Occipital lobe (tissue), 2 donors: ENCODE results near the gene JMJD1C. TPM values are rescaled to one million over a fixed set of nuclear protein-coding genes. Genes with fewer than 3 reads are reported as not detected.
"Not testable (repeated sequence)": the region's sequence is repeated elsewhere in the genome, so short reads cannot be mapped to it uniquely, and the experiment has no call there.

Experiments used
- DNase-seq: peaks from one replicate; lab custom pipeline; 2025; lab: John Stamatoyannopoulos, UW
- total RNA-seq: library from RNA; depleted of rRNA; stranded (reverse); fragments of >200 nt; gene quantifications from one replicate; pipeline ENCODE4 v1.2.3, GENCODE V29; 2014

The JMJD1C gene
- total RNA-seq, 1 donor from 2014 or later = 355 TPM

DNA sequence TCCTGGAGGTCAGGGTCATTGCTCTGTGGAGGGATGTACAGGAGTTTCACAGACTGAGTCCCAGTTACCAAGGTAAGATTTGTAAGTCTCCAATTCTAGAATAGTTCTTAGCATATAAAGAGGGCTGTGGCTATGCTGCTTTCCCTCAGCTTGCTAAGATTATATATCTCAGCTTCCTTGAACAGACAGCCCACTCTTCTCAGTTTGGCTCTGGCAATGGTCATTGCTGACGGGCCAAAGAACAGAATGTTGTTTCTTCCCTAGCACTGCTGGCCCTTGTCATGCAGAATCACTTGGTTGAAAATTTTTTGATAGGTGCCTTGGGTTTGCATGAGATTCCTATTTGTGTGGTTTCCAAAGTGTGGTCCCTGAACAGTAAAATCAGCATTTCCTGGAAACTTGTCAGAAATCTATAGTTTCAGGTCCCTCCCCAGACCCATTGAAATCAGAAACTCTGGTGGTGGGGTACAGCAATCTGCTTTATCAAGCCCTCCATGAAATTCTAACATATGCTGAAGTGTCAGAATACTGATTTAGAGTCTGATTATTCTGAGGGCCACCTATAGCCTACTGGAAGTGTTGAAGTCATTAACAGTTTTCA, 294.4 kb downstream of the JMJD1C start:
- DNase-seq = no peak

DNA sequence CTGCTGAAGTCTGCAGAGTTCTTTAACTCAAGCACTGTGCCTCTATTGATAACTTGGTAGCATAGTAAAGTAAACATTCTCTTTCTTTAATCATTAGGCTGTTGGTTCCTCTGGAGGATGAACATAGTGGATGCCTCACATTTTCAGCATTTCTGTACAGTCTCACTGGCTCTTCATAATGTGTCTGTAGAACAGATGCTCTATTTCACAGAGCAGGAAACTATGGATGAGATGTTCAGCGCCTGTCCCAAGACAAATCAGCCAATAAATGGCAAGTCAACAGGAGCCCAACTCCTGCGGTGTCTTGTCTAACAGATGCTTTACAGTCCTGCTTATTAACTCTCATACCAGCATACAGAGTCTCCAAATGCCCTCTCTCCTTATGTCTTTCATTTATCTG, 296.2 kb downstream of the JMJD1C start:
- no peak for DNase-seq

DNA sequence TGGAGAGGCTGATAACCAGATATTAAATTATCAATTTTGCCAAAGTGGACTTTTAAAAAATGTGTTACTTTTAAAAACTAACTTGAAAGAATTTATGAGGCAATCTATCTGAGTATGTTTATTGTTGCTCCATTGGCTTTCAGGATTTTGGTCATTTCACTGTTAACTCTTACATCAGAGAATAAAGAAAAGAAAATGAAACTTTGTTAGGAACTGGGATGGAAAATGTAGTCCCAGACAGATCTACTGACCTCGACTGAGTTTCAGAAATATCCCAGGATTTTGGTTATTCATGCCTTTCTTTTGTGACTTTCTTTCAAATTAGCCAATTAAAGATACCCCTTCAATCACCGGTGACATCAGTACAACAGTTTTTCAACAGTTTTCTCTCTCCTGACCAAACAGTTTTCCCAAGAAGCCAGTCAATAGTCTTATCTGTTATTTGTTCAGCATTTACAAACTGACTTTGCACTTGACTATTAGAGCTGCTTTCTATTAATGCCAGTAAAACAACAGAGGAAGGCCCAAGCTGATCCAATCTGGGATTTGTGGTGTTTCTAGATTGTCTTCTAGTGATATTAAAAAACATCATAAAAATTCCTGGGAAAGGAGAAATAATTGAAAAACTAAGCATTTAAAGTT, 296.8 kb downstream of the JMJD1C start:
- no peak for DNase-seq

DNA sequence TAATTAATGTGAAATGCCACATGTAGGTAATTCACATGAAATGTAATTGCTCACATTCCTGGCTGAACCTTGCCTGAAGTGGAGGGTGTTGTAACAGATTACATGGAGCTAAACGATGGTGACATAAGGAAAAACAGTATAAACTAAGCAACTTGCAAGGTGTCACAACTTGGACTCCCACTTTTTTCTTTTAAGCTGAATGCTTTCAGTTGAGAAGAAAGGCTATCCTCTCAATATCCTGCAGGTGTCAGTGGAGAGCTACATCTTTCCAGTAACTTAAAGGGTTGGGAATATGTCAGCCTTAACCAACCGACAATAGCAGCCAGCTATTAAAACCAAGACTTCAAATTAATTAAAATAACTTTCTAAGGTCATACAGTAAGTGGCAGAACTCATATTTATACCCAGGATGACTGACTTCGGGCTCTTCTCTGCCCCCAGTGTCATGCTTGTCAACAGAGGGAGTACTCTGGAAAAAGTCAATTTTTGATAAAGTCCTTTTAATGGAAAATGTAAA, 299.0 kb downstream of the JMJD1C start:
- DNase-seq = no peak

DNA sequence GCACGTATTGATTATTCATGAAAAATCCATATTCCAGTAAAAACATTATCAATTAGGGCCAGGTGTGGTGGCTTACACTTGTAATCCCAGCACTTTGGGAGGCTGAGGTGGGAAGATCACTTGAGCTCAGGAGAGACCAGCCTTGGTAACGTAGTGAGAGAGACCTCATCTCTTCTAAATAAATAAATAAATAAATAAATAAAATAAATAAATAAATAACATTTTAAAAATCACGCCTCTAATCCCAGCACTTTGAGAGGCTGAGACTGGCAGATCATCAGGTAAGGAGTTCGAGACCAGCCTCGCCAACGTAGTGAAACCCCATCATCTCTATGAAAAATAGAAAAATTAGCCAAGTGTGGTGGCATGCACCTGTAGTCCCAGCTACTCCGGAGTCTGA, 300.5 kb downstream of the JMJD1C start:
- DNase-seq = no peak

DNA sequence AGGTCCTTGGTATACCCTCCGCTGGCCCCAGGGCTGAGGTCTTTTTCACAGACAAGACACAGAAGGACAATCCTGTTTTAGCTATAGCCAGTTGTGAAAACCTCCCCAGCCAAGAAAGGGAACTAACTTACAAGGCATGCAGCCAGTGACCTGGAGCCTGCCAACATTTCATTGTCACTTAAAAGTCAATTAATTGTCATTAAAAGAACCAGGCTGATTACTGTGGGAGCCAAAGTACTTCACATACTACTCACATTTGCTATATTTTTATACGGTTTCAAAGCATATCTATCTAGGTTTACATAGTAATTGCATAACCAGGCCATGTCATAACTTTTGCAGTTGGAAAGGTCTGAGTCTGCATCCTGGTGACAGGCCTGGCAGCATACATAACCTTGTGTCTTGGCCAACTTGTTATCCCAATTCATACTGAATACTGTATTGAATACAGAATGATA, 301.6 kb downstream of the JMJD1C start:
- no peak for DNase-seq

DNA sequence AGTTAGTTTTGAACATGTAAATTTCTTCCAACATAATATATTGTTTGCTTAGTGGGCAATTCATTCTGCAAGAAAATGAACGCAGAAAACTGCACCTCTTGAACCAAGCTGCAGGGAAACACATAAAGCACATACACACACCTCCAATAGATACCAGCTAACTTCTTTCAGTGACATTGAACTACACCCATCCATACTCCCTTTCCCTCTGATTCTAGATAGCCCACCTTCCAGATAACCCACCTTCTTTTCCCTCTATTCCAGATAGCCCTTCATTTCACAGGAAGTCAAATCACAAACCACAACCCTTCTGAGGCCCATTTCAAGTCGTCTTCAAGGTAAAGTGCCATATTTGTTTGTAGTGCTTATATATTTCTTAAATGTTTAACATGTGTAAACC, 304.2 kb downstream of the JMJD1C start:
- DNase-seq = no peak

DNA sequence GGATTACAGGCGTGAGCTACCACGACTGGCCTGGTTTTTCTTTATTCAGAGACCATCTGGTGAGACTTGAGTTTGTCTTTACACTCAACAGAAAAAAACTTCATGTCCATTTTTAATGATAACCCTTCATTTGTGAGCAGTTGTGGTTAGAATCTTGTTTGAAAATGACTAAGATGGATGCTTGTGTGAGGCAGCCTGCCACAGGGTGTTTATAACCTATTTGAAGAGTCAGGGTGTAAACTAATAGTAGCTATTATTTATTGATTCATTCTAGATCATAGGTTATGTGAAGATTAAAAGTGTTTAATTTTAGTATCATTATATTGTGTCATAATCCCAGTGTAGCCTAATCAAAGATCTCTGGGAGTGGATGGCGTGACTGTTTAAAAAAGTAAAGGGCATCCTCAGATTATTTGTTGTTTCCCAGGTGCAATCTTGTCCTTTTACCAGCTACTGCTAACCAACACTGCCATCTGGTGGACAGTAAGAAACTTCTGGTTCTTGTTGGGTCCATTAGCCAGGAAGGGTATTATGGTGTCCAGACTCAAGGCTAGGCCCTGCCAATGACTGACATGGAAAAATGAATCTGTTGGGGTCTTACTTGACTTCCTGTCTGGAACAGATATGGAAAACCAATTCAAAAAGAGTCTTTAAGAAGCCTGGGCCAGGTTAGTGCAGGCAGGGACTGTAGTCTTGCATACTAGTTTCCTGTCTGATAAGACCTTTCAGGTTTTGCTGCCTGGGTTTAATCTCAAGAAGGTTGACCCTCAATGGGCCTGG, 307.7 kb downstream of the JMJD1C start:
- no peak for DNase-seq

DNA sequence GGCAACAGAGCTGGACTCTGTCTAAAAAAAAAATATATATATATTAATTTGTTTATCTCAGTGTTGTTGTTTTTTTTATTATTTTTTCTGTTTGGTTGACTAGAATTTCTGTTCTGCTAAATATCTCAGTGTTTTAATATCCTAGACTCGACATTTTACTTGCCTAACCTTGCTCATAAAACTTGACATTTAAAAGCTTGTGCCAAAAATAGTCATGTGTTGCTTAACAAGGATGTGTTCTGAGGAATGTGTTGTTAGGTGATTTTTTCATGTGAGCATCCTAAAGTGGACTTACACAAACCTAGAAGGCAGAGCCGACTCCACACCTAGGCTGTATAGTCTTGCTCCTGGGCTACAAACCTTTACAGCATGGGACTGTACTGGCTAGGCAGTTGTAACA, 309.5 kb downstream of the JMJD1C start:
- DNase-seq = no peak

DNA sequence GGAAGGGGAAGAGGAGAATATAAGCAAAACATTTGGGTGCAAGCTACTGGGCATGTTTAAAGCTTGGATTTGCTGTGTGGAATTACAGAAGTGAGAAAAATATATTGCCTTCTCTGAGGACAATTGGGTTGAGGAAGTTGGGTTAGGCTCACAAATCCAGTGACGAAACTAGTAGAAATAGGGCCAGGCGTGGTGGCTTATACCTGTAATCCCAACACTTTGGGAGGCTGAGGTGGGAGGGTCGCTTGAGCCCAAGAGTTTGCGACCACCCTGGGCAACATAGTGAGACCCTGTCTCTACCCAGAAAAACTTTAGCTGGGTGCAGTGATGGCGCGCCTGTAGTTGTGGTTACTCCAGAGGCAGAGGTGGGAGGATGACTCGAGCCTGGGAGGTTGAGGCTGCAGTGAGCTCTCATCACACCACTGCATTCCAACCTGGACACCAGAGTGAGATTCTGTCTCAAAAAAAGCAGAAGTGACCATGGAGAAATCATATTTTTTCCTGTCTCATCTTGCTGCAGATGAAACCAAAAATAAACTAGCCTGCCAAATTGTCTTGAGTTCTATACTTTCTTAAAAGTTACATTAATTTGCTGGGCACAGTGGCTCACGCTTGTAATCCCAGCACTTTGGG, 310.3 kb downstream of the JMJD1C start:
- no peak for DNase-seq

DNA sequence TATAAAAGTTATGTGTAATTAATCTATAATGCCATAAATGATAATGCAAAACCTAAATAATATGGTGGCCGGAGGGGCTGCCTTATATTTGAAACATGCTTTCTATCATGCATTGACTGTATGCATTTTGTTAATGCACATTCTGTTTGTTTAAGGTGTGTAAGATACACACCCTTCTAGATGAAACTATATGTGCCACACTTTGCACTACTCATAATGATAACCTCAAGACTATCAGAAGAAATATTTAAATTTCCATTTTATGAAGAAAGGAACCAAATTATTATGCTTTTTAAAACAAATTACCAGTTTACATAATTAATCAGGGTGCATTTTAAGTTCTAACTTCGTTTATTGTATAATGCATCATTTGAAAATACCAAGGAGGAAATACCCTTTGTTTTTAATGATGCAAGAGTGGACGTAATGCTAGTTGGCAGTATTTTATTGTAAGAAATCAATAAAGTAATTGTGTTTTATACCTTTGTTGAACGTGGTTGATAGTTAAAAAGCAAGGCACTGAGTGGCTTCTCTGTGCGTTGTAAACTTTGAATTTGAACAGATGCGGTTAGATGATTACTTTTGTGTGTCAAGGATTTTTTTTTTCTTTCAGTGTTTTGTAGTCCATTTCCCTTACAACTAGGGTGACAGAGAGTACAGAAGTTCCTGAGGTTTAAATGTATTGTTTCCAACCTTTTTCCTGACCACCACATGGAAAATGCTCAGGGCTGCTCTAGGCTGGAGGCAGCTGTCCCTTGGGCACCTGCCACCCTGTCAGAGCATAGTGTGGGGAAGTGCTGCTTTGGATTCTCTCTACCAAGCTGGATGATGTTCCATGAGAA, 311.0 kb downstream of the JMJD1C start:
- no peak for DNase-seq

DNA sequence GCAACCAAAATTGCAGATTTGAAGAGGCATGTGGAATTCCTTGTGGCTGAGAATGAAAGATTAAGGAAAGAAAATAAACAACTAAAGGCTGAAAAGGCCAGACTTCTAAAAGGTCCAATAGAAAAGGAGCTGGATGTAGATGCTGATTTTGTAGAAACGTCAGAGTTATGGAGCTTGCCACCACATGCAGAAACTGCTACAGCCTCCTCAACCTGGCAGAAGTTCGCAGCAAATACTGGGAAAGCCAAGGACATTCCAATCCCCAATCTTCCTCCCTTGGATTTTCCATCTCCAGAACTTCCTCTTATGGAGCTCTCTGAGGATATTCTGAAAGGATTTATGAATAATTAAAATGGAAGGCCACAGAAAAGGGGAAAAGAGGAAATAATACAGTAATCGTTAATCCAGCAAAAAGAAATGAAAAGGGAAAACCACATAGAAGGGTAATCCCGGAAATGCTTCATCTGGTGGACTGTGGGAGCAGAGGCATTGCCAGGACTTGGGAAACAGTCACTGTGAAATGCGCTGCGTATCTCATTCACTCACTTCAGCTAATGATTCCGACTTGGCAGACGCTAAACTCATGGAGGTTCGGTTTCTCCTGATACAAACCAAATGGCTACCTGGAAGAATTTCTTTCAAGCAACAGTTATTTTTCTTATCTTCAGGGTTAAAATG, 311.8 kb downstream of the JMJD1C start:
- not testable (repeated sequence) for DNase-seq

DNA sequence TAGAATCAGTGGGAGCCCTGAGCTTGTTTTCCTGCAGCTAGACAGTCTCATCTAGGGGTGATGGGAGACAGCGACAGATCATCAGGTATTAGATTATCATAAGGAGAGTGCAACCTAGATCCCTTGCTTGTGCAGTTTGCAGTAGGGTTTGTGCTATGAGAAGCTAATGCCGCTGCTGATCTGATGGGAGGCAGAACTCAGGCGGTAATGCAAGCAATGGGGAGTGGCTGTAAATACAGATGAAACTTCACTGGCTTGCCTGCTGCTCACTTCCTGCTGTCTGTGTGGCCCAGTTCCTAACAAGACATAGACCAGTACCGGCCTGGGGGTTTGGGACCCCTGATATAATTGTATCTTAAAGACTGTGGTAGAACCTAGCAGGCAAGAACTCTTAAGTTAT, 315.0 kb downstream of the JMJD1C start:
- DNase-seq = no peak

DNA sequence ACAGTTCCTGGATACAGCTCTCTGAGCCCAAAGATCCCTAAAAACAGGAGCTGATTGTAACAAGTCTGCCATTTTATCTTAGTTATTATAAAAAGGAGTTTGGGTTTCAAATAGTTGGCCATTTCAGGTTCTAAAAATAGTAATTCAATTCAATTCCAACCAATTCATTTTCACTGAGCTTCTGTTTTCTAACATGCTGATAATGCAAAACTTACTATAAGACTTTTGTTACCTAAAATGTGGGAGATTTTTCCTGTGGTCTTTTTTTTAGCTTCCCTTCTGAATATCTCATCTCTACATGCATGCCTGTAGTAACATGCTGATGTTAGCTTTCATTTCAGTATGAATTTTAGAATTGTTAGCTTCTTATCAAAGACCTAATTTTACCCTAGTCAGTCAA, 319.3 kb downstream of the JMJD1C start:
- DNase-seq = no peak

DNA sequence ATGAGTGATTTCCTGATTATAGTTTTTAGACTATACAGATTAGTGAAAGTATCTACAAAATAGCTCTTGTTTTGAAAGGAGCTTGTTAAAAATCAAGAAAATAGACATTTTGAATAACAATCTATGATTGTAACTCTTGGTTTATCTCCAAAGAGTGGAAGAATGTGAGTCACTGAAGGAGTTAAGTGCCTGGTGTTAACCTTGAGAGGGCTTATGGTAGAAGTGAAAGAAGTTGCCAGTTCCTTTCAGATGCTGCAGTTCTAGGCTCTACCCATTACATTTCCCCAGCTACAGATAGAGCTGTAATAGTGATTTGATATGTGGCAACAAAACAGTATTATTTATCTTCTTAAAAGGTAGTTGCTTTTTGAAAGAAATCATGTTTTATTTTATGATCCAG, 320.0 kb downstream of the JMJD1C start:
- DNase-seq = no peak

DNA sequence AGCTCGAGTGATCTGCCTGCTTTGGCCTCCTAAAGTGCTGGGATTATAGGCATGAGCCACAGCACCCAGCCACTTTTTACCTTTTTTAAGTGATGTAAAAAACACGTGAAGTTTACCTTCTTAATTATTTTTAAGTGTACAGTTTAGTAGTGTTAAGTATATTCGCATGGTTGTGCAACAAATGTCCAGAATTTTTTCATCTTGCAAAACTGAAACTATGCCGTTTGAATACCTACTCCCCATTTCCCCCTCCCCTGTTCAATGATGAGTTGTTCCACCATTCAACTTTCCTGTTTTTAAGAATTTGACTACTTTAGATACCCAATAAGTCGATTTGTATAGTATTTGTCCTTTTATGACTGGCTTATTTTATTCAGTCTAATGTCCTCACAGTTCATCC, 321.8 kb downstream of the JMJD1C start:
- DNase-seq = no peak

DNA sequence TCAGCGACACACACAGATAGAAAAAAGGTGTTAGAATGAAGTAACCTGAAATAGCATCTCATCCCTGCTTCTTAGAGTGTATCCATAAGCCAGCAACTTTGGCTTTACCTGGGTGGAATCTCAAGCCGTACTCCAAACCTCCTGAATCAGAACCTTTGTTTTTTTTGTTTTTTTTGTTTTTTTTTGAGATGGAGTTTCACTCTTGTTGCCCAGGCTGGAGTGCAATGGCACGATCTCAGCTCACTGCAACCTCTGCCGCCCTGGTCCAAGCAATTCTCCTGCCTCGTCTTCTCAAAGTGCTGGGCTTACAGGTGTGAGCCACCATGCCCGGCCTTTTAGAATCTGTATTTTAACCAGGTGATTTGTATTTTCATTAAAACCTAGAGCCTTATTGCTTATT, 323.6 kb downstream of the JMJD1C start:
- DNase-seq = no peak

DNA sequence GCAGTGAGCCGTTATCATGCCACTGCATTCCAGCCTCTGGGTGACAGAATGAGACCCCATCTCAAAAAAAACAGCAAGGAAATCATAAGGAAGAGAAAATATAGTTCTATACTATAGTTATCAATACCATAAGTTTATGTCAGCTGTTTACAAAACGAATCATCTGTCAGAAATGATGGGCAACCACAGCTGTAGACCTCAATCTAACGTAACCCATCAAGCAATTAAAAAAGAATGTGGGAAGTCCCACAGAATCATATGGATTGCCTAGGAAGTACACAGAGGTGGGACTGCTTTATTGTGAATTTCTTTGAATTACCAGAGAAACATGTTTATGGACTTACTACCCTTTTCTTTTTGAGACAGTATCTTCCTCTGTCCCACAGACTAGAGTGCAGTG, 325.7 kb downstream of the JMJD1C start:
- no peak for DNase-seq

DNA sequence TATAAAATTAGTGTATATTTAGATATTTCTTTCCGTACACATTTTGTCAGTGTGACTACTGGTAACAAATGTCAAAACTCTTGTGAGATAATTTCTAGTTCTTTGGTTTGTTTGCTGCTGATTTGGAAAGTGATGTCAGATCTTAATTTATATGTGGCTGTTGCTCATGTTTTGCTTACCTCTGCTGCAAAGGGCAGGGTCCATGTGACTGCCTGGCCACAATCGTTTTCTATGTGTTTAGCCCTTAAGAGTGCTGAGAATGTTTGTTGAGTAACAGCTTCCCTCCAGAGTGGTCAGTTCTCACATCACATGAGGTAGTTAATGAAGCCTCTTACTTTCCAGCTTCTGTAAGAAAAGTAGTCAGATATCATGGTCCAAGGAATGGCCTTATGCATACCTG, 328.5 kb downstream of the JMJD1C start:
- DNase-seq = no peak

DNA sequence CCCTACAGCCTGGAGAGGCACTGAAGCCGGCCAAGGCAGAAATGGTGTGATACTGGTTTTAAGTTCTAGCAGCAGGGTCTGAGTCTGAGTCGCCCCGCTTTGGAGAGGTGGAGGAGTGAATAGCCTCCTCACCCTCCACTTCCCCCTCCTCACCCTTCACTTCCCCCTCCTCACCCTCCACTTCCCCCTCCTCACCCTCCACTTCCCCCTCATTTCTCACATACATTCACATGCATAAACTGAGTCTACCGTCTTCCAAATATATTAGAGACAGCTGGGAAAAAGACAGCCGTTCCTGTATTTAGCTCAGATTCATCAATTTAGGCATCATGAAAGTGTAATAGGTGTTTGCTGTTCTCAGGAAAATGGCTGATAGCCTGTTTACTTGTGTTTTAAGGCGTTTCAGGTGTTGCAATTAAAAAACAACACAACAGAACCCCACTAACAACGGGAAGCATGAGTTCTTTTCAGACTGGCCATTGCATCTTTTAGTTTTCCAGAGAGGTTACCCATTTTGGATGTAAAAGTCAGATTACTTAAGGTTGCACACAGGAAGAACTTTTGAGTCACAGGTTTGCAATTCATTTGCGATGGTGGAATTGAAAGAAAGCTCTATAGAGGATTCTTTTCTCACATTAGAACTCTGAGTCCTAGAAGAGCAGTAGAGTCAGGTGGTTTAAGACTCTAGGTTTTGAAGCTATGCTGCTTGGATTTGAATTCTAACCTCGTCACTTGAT, 331.8 kb downstream of the JMJD1C start:
- DNase-seq = no peak
